ENCODE results near the gene GNB3.
A peak's percentile ranks its signal among the peaks of the same experiment; 100 is the strongest.
"Not testable (repeated sequence)": the region's sequence is repeated elsewhere in the genome, so short reads cannot be mapped to it uniquely, and the experiment has no call there.

GNB3 gene

GRCh38 chr12:6886206-6886999, 45.7 kb downstream of the GNB3 start:
- not testable (repeated sequence) for DNase-seq

GRCh38 chr12:6887460-6887859, 46.7 kb downstream of the GNB3 start:
- no peak for DNase-seq

- no peak for DNase-seq
These were observed 47.6 kb downstream of the GNB3 start for GRCh38 chr12:6888360-6888759.

GRCh38 chr12:6888794-6889193, 48.1 kb downstream of the GNB3 start:
- not testable (repeated sequence) for DNase-seq

GRCh38 chr12:6889775-6890573, 49.2 kb downstream of the GNB3 start:
- not testable (repeated sequence) for DNase-seq

- peak; percentile 99 for DNase-seq
These were observed 50.3 kb downstream of the GNB3 start for GRCh38 chr12:6890789-6891645.

- no peak for DNase-seq
These were observed 50.9 kb downstream of the GNB3 start for GRCh38 chr12:6891646-6892001.

- DNase-seq, result not testable (repeated sequence)
These were observed 52.0 kb downstream of the GNB3 start for GRCh38 chr12:6892683-6893082.

- DNase-seq, result no peak
These were observed 53.6 kb downstream of the GNB3 start for GRCh38 chr12:6894321-6894720.

Data from T-helper 9 cell (primary cell).